Measurements from ENCODE around the gene TMEM143.
A peak's percentile ranks its signal among the peaks of the same experiment; 100 is the strongest.
"Not testable (repeated sequence)": the region's sequence is repeated elsewhere in the genome, so short reads cannot be mapped to it uniquely, and the experiment has no call there.

The TMEM143 gene

GRCh38 chr19:48390188-48391099 lies 26.7 kb upstream of the TMEM143 start:
- peak; percentile 68 to 87 (median 74) for DNase-seq

GRCh38 chr19:48386981-48387380 lies 23.2 kb upstream of the TMEM143 start:
- no peak for DNase-seq

DNA sequence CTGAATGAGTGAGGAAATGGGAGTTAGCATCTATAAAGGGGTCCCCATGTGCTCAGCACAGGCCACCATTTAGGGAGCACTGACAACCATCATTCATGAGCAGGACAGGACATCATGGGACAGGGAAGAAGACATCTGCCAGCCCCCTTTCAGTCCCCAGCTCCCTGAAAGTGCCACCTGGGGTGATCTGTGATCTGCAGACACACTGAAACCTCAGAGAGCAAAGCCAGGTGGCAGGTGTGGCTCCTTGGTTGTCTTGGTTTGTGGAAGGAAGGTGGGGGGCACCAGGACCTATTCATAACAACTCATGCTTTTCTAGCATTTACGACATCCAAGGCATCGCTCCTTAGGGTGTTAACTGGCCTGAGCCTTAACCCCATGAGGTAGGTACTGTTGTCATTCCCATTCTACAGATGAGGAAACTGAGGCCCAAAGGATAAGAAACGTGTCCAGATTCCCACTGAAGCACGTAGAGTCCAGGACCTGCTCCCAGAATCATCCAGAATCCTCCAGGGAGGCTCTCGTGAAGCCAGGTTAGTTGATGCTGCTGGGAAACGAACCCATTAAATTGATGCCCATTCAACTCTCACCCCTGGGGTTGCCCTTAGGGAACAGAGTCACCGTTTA lies 21.8 kb upstream of the TMEM143 start:
- no peak for DNase-seq

DNA sequence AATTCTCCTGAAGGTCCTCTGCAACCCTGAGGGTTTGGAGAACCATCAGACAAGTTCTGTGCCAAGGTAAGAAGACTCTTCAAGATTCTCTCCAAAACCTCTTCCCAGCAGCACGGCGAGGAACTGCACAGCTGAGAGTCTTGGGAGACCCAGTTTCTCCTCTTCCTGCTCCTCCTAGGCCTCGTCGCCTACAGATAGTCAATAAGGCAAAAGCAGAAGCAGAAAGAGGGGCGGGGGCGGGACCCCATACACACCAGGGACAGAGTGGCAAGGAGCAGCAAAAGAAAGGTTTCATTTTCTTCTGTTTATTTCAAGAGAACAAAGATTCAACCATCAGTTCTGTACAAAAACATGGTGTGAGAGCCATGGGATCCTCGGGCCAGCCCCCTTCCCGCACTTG lies 18.5 kb upstream of the TMEM143 start:
- peak in 1 of 3 donors; percentile 54 for DNase-seq

DNA sequence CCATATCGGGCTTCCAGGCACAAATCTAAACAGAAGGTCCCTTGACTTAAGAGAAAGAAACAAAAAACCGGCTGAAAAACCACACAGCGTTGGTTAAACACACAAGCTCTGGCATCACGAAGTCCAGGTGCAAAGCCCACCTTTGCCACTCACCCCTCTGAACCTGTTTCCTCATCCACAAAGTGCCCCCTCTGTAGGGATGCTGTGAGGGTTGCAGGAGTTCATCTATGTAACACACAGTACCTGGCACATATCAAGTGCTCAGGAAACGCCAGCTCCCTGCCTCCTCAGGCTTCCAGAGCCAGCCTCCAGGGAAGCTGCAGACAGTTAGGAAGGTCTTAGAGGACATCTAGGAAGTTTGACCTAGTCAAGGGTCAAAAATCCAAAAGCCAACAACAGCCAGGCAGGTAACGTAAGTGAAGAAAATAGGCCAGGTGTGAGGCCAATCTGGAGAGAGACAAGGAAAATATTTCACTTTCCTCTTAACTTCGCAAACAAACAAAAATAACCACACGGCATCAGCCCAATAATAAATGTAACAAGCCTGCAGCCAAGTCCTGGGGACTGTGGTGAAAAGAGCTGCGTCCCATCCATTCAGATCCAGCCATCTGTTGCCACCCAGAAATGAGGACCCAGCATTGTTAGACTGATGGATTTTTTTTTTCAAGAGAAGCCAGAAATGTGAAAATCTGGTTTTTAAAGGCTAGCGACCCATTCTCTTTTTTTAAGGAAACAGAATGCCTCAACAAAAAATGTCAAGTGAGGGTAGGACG lies 17.6 kb upstream of the TMEM143 start:
- no peak for DNase-seq

DNA sequence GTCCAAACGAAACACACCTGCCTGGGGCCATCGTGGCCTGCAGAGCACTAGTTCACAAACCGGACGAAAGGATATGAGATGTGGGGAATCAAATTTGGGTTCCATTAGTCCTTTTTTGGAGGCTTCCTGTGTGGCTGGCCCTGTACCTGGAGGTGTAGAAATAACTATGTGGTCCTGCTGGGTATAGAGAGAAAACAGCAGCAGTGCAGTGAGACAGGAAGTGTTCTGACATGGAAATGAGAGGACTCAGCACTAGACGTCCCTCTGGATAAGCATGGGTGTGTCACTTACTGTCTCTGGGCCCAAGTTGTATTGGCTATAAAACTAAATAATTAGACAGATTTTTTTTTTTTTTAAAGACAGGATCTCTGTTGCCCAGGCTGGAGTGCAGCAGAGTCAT lies 15.3 kb upstream of the TMEM143 start:
- DNase-seq = no peak

DNA sequence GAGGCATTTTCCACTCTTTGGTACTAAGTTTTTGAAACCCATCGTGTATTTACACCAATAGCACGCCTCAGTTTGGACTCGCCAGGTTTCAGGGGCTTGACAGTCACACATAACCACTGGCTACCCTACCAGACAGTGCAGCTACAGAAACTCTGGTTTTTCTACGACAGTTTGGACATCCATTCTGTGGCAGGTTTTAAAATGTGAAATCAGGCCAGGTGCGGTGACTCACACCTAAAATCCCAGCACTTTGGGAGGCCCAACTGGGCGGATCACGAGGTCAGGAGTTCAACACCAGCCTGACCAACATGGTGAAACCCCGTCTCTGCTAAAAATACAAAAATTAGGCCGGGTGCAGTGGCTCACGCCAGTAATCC lies 14.4 kb upstream of the TMEM143 start:
- DNase-seq = no peak

DNA sequence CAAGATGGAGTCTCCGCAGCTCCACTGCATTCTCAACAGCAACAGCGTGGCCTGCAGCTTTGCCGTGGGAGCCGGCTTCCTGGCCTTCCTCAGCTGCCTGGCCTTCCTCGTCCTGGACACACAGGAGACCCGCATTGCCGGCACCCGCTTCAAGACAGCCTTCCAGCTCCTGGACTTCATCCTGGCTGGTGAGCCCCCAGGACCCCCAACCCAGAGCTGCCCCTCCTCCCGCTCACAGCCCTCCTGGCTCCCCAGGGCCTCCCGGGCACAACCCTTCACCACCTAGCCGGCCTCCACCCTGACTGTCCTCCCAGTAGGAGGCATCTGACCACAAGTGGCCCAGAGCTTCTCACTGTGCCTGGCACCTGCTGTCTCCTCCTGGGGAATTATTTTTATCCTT lies 9.8 kb upstream of the TMEM143 start:
- DNase-seq = no peak

- no peak for DNase-seq
These were observed 9.2 kb upstream of the TMEM143 start for GRCh38 chr19:48372904-48373303.

- not testable (repeated sequence) for DNase-seq
These were observed 8.0 kb upstream of the TMEM143 start for GRCh38 chr19:48371771-48372170.

DNA sequence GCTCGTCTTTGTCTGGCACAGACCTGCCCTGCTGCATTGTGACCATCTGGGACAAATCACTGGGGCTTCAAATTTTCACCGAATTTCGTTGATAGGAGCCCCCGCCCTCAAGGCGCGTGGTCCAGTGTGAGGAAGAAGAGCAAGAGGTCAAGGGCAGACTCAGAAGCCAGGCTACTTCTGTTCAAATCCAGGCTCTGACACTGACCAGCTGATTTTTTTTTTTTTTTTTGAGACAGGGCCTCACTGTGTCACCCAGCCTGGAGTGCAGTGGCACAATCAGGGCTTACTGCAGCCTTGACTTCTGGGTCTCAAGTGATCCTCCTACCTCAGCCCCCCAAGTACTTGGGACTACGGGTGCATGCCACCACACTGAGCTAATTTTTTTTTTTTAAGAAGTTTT lies 7.6 kb upstream of the TMEM143 start:
- DNase-seq = no peak

DNA sequence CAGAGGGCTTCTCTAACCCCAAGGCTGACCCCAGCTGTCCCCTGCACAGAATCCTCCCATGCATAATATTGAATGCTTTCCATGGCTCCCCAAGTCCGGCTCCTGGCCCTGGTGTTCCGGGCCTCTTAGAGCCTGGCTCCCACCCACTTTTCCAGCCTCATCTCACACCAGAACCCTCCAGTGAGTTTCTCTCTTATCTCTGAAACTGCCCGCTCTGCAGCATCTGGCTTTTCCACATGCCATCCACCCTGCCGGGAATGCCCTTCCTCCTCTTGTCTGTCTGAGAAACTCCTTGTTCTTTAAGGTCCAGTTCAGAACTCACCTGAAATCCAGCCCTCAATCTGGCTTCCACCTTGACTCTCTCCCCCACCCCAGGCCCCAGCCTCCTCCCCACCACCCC lies 7.2 kb upstream of the TMEM143 start:
- no peak for DNase-seq

- no peak for DNase-seq
These were observed 5.2 kb upstream of the TMEM143 start for GRCh38 chr19:48368936-48369335.

DNA sequence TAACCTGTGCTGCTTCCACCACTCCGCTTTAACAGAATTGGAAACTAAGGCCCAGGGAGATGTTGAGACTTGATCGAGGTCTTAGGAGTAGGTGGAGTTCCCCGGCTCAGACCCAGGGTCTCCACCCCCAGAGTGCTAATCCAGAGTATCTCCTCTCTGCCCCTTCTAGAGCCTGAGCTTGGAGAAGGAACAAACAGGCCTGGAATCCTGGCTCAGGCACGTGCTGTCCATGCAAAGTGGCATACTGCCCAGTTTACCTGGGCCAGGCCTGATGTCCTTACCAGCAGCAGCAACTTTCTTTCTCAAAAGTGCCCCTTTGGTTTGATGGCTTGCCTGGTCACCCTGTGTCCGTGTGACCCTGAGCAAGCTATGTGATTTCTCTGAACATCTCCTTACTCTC lies 4.1 kb upstream of the TMEM143 start:
- no peak for DNase-seq

DNA sequence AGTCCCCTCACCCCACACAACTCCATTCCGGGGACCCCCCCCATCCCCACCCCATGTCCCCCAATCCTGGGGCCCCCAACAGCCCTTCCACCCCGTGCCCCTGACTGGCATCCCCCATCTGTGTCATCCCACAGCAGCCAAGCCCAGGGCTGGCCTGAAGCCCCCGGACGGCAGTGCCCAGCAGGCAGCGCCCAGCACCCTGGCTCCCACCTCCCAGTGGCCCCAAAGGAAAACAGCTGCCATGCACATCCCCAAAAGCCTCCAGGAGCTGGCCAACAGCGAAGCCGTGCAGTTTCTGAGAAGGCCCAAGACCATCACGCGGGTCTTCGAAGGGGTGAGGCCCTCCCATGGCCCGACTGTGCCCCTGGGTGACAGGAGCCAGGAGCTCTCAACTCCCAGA lies 1.9 kb upstream of the TMEM143 start:
- DNase-seq = no peak

DNA sequence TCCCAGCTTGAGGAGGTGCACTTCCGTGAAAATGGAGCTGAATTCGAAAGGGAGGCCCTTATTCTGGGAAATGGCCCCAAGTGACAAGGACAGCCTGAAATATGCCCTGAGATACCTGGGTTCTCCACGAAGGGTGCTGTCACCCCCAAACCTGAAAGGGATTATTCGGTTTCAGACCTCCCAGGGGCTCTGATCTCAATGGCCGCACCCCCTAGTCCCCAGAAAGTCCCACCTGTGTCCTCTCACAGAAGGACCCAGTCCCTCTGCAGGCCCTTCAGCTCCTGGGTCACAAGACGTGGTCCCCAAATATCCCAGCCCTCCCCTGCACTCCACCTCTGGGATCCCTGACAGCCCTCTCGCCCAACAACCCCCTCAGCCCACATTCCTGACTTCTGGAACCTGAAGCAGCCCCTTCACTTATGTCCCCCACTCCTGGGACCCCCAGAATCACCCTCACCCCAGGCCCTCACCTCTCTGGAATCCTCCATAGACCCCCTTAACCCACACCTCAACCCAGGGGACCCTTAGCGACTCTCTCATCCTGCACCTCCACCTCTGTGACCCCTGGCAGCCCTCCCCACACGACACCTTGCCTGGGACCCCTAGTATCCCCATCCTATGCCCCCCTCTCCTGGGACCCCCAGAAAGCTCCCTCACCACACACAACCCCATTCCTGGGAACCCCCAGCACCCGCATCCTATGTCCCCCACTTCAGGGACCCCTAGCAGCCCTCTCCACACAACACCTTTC lies 1.0 kb upstream of the TMEM143 start:
- DNase-seq = no peak

DNA sequence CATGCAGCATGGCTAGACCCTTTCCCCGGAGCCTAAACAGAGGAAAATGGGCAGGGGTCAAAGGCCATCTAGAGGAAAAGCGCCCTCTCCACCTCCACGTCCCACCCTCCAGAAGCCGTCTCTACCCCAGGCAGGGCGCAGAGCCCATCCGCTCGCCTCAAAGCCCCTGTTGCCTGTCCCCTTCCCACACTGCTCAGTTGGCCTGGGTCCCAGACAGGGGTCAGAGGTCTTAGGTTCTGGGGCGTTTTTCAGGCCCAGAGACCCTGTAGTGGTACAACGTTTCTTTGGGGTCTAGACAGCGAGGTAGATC lies 285 bp downstream of the TMEM143 start:
- DNase-seq = no peak

DNA sequence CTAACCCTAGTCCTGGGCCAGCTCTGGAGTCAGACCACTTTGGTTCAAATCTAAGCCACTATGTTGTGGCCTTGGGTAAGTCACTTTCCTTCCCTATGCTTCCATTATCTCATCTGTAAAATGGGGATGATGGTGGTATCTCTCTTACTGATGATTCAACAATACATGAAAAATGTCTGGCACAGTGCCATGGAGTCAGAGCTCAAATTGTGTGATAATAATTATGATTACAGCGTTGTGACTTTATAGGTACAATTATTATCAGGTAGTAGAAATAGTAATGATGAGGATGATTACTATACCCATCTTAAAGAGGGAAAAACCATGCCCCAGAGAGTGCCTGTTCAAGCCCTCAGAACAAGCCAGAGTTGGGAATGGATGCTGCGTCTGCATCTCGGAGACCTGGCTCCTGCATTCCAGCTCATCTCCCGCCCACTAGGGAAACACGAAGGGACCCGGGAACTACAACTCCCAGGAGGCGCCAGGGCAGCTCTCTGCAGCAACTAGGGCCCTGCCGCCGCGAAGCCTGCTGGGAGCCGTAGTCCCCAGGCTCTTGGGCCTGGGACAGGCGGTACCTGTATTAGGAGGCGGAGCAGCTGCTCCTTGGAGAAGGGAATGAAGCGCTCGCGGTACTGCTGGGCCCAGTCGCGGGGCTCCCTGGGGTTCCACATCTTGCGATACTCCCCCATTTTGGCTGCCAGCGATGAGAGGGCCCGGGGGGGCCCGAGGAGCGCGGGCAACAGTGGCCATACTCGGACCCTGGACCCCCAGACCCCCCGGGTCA lies 832 bp downstream of the TMEM143 start:
- peak; percentile 93 to 95 (median 94) for DNase-seq

DNA sequence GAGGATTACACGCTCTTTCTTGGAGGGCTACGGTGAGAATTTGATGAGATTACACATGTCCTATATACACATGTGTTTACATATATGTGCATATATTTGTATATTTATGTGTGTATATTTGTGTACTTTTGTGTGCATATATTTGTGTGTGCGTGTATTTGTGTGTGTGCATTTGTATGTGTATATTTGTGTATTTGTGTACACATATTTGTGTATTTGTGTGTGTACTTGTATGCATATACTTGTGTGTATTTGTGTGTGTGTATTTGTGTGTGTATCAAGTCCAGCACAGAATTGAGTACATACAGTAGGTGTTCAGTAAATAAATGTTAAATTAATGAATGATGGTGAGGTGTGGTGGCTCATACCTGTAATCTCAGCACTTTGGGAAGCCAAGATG lies 1.8 kb downstream of the TMEM143 start:
- DNase-seq = no peak

GRCh38 chr19:48359123-48359522 lies 4.6 kb downstream of the TMEM143 start:
- DNase-seq = no peak

- no peak for DNase-seq
These were observed 8.3 kb downstream of the TMEM143 start for GRCh38 chr19:48355365-48355954.

Data from suppressor macrophage treated with lipopolysaccharide for 1 hour (primary cell).